ENCODE results near the gene THAP4.
"Not testable (repeated sequence)": the region's sequence is repeated elsewhere in the genome, so short reads cannot be mapped to it uniquely, and the experiment has no call there.

Gene THAP4

DNA sequence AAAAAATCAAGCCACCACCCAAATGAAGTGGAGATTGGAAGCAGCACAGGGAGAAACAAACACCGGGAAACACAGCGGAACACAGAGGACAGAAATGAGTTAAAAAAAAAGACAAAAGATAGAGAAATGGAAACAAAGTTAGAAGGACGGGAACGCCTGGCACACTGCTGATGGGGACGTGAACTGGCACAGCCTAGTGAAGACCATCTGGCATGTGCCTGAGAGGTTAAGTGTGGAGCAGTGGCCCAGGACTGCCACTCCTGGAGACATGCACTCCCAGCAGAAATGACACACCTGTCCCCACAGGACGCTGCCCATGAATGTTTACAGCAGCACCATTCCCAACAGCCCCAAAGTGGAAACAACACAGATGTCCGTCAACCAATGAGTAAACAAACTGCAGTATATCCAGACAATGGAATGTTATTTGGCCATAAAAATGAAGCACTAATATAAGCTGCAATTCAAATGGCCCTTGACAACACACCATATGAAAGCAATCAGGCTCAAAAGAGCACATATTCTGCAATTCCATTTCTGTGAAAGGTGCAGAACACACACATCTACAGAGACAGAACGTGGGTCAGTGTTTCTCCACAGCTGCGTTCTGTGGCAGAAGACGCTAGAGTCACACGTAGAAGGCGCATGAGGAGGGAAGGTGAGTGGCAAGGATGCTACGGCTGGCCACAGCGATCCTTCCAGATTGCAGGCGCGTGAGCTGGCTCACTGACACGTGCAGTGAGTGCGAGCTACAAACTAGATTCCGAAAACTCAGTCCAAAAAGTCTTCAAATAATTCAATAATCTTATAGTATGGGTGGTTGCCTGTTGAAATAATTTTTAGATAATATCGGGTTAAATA lies 24.6 kb downstream of the THAP4 start:
- no peak for DNase-seq (ENCODE audit: low spot score)

DNA sequence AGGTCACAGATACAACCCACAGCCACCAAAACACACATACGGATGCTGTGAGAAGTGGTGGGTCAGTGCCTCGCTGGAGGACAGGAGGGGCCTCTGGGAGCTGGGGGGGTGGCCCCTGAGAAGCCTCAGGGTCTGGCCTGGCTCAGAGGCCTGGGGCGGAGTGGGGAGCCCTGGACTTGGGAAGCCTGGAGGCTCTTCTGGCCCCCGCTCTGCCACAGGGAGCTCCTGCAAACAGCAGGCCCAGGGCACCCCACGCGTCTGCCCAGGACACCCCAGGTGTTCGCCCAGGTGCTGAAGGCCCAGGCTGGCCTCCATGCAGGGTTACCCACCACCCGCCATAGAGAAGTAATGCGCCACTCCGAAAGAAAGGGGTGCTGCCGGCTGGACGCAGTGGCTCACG lies 25.9 kb downstream of the THAP4 start:
- DNase-seq (ENCODE audit: low spot score), result no peak

DNA sequence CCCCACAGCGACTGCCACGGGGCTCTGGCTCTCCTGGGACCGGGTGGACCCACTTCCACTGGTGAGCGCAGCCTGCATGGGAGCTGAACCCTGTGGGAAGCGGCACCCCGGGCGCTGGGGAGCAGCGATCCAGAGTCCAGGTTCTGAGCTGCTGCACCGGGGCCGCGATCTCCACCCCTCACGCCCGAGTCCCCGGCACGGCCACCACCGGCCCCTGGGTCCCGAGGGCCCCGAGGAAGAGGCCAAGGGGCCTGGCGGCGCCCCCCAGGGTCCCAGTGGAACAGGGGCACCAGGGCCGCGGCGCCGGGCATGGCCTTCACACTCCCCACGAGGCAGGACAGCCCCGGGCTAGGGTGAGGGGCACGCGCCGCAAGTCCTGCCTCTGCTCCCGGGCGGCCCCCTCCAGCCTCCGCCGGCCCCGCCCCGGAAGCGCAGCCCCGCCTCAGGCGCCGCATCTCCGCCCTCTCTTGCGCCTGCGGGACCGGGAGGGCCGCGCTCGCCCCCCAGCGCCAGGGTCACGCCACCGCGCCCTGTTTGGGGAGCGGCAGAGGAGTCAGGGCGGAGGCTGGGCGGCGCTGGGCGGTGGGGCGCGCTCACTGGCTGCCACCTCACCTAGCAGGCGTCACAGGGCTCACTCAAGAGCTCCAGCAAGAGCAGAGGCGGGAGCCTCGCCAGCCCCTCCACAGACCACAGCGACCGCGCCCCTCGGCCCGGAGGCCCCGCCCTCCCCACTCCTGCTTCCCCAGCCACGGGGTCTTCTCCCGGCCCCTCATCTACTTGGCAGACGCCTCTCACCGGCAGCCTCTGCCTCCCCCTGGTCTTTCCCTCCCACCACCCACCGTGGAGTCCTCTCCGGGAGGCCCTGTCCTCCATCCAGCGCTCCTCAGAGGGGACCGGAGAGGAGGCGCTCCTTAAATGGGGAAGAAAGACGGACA lies 26.8 kb downstream of the THAP4 start:
- DNase-seq (ENCODE audit: low spot score), result peak; percentile 91

- DNase-seq (ENCODE audit: low spot score), result no peak
Observed at GRCh38 chr2:241608881-241609280, 28.1 kb downstream of the THAP4 start.

- no peak for DNase-seq (ENCODE audit: low spot score)
Observed at GRCh38 chr2:241607162-241607885, 29.6 kb downstream of the THAP4 start.

- no peak for DNase-seq (ENCODE audit: low spot score)
Observed at GRCh38 chr2:241606186-241606585, 30.8 kb downstream of the THAP4 start.

GRCh38 chr2:241603686-241604085 lies 33.3 kb downstream of the THAP4 start:
- no peak for DNase-seq (ENCODE audit: low spot score)

DNA sequence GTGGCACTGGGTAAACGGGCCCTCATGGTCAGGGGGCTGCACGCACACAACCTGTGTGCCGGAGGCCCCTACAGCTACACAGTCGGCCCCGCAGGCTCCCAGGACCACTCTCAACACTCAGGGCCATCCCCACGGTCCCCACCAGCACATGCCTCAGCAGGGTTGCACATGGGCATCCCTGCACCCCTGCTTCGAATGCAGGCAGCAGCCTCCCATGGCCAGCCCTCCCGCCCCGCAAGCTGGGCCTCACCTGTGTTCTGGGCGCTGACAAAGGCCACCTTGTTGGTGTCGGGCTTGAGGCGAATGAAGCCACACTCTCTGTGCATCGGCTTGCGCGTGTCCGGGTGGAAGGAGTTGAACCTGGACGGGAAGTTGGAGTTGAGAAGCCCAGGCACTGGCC lies 34.2 kb downstream of the THAP4 start:
- no peak for DNase-seq (ENCODE audit: low spot score)

GRCh38 chr2:241601841-241602240 lies 35.1 kb downstream of the THAP4 start:
- no peak for DNase-seq (ENCODE audit: low spot score)

- no peak for DNase-seq (ENCODE audit: low spot score)
Observed at GRCh38 chr2:241599615-241600014, 37.3 kb downstream of the THAP4 start.

GRCh38 chr2:241598487-241598886 lies 38.5 kb downstream of the THAP4 start:
- DNase-seq (ENCODE audit: low spot score), result no peak

DNA sequence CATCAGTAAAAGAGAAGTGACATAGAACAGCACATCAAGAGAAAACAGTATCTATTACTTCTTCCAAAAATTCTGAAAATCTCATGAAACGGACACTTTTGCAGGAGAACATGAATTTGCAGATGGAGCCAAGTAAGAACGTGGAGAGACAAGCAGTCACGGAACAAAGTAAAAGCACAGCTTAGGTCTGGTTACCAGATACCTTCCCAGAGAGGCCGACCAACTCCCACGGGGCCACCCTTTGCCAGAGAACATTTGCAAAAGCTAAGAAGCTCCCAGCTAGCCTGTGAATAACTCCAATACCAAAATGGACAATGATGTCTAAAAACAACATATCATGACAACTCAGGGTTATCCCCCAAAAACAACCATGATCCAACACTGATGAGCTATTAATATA lies 38.9 kb downstream of the THAP4 start:
- DNase-seq (ENCODE audit: low spot score), result no peak

GRCh38 chr2:241597561-241597960 lies 39.4 kb downstream of the THAP4 start:
- no peak for DNase-seq (ENCODE audit: low spot score)

GRCh38 chr2:241595600-241596140 lies 41.3 kb downstream of the THAP4 start:
- DNase-seq (ENCODE audit: low spot score), result no peak

DNA sequence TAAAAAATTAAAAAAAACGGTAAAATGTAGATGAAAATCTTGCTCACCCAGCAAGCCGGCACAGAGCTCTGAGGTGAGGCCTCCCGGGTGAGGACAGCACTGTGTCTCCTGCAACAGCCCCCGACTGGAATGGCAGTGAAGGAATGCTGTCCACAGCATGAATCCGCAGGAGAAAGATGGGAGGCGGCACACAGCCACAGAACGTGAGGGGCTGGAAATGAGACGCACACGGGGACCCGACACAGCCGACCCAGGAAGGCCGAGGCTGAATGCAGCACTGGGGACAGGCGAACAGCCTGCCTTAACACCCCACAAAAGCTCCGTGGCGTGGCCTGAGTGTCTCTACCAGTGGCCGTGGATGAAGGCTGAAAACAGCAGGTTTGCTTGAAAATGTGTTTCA lies 43.7 kb downstream of the THAP4 start:
- DNase-seq (ENCODE audit: low spot score), result no peak

DNA sequence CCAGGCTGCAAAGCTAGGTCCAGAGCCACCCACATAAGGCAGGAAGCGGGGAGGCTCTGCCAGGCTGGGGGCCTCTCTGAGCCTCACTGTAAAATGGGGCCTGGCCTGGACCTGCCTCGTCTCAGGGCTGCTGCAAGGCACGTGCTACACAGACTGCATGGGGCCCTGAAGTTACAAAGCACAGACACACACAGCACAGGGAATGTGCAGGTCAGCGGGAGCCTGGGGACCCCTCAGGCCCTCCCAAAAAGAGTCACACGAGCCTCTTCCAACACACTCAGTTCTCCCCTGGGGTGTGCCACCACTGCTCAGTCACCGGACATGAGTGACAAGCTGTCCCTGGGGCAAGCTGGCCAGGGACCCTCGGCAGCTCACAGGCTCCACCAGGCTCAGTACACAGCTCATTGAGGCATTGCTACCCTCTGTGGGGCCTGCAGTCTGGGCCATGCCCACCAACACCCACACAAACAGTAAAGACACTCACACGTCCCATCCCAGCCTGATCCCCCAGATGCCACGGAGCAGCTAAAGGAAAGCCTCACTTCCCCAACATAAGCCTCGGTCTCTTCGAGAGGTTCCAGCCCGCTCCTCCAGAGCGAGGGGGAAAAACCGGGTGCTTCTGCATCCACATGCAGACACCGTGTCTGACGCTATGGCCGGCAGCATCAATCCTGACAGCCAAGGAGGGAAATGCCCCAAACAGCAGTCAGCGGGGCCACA lies 44.7 kb downstream of the THAP4 start:
- no peak for DNase-seq (ENCODE audit: low spot score)

- not testable (repeated sequence) for DNase-seq (ENCODE audit: low spot score)
Observed at GRCh38 chr2:241590496-241591455, 46.2 kb downstream of the THAP4 start.

DNA sequence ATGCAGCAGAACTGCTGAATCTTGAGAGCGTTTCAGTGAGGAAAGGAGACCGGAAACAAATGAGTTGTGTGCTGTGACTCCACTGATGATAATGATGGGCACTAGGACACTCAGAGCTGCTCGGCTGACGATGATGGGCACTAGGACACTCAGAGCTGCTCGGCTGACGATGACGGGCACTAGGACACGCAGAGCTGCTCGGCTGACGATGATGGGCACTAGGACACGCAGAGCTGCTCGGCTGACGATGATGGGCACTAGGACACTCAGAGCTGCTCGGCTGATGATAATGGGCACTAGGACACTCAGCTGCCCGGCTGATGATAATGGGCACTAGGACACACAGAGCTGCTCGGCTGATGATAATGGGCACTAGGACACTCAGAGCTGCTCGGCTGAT lies 47.1 kb downstream of the THAP4 start:
- not testable (repeated sequence) for DNase-seq (ENCODE audit: low spot score)

DNA sequence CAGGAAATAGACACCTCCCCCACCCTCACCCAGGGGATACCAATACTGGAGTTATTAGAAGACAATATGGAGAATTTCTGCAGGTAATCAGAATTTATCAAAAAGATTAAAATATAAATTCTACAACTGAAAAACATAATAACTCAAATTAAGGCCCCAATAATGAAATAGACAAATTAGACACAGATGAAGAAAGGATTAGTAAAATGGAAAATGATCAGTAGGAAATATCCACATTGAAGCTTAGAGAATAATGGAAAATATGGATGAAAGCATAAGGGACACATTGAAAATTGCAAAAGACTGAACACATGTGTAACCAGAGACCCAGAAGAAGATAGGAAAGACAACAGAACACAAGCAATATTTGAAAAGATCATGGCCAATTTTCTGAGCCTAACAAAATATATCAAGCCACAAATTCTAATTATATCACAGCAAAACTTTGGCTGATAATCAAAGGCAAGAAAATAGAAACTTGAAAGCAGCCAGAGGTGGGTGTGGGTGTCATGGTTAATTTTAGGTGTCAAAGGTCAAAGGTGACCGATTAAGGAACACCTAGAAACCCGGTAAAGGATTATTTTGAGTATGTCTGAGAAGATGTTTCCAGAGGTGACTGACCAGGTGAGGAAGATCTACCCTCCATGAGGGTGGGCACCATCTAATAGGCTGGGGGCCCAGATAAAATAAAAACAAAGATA lies 50.2 kb downstream of the THAP4 start:
- DNase-seq (ENCODE audit: low spot score), result no peak

- DNase-seq (ENCODE audit: low spot score), result no peak
Observed at GRCh38 chr2:241584436-241584835, 52.5 kb downstream of the THAP4 start.
